GM12864 (cell line): ENCODE data around the gene MYH9.
"Not testable (repeated sequence)": the region's sequence is repeated elsewhere in the genome, so short reads cannot be mapped to it uniquely, and the experiment has no call there.

Experiments
- DNase-seq: peaks from one replicate; pipeline ENCODE4 v3.0.0-alpha.2; 2011; ENCODE audit warnings: low read depth
- H3K4me3 ChIP-seq: 2 replicates; pipeline ENCODE4 v1.5.1; 2011; ENCODE audit warnings: mild to moderate bottlenecking, low read depth, low read length, control low read depth
- CTCF ChIP-seq: IDR thresholded peaks from 2 replicates; pipeline ENCODE4 v1.5.1; 2011; ENCODE audit warnings: low read depth, mild to moderate bottlenecking, moderate library complexity, low read length, control low read depth, inconsistent platforms; ENCODE audit errors: missing control alignments

Gene MYH9

GRCh38 chr22:36397131-36398093, 9.6 kb upstream of the MYH9 start:
- no peak for DNase-seq
- H3K4me3 ChIP-seq: no peak overlapping the region
- no peak for TF ChIP-seq CTCF

GRCh38 chr22:36395915-36396314, 8.1 kb upstream of the MYH9 start:
- H3K4me3 ChIP-seq: no peak overlapping the region
- no peak for TF ChIP-seq CTCF
- DNase-seq: no peak

GRCh38 chr22:36395055-36395849, 7.5 kb upstream of the MYH9 start:
- no peak for DNase-seq
- H3K4me3 ChIP-seq: no peak overlapping the region
- TF ChIP-seq CTCF: no peak

GRCh38 chr22:36391638-36392037, 3.9 kb upstream of the MYH9 start:
- no peak overlapping the region for H3K4me3 ChIP-seq
- TF ChIP-seq CTCF: no peak
- DNase-seq: no peak

- H3K4me3 ChIP-seq, DNase-seq: not testable (repeated sequence)
Measured at GRCh38 chr22:36389122-36389521, 1.4 kb upstream of the MYH9 start.

GRCh38 chr22:36387709-36387958, 133 bp downstream of the MYH9 start:
- TF ChIP-seq CTCF: no peak
- no peak for DNase-seq
- H3K4me3 ChIP-seq: peak overlapping the region; percentile 84

- H3K4me3 ChIP-seq: peak overlapping the region; percentile 84
- no peak for TF ChIP-seq CTCF
- no peak for DNase-seq
Measured at GRCh38 chr22:36386900-36387708, 663 bp downstream of the MYH9 start.
